Mesodermal cell (in vitro differentiated cells): ENCODE measurements around the gene COX7A1.
"Not testable (repeated sequence)": the region's sequence is repeated elsewhere in the genome, so short reads cannot be mapped to it uniquely, and the experiment has no call there.

Experiments used
- H3K27ac ChIP-seq: 2 replicates; pipeline ENCODE4 v1.7.0; 2013; ENCODE audit warnings: mild to moderate bottlenecking, low read depth, low read length, moderate library complexity; ENCODE audit not compliant: severe bottlenecking
- H3K36me3 ChIP-seq: 2 replicates; pipeline ENCODE4 v1.7.1; 2013; ENCODE audit warnings: mild to moderate bottlenecking, low read length, moderate library complexity; ENCODE audit not compliant: control insufficient read depth, insufficient read depth
- H3K4me1 ChIP-seq: one replicate; pipeline ENCODE4 v1.7.1; 2013; ENCODE audit warnings: mild to moderate bottlenecking, low read length; ENCODE audit not compliant: insufficient read depth, control insufficient read depth, poor library complexity, severe bottlenecking
- H3K4me3 ChIP-seq: 2 replicates; pipeline ENCODE4 v1.7.0; 2013; ENCODE audit warnings: low read length, control low read depth, mild to moderate bottlenecking; ENCODE audit not compliant: insufficient read depth, poor library complexity, severe bottlenecking; ENCODE audit errors: extremely low read depth
- H3K9me3 ChIP-seq: 2 replicates; pipeline ENCODE4 v1.7.1; 2013; ENCODE audit warnings: mild to moderate bottlenecking, low read length, moderate library complexity; ENCODE audit not compliant: control insufficient read depth
- WGBS, 2 experiments: methylation state at CpG; one replicate each; pipeline ENCODE4 v1.1.5; 2013; ENCODE audit warnings: missing lambda C conversion rate in 2 of 2; ENCODE audit not compliant: insufficient coverage in 2 of 2; 5-methylcytosine and 5-hydroxymethylcytosine counted together

The COX7A1 gene

DNA sequence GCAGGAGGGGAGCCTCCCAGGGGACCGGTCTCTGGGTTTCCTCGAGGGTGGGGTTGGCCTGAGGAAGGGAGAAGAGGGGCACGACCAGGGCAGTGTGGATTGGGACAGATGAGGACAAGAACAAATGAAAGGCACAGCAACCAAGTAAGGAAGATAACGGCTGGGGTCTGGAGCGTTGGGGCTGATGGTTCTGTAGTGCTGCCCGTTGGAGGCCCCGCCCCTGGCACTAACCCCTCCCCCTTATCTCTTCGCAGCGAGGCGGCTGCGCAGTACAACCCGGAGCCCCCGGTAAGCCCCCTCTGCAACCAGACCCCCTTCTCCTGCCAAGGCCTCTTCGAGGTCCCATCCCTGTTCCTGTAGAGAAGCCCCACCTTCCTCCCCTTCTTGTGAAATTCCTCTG lies 10.2 kb downstream of the COX7A1 start:
- Histone ChIP-seq H3K4me3 (no peak overlapping the region), H3K4me1 (peaks cover 10% of the 10 kb centered on the region), H3K27ac (no peak overlapping the region), H3K9me3 (no peaks in the 10 kb centered on the region), H3K36me3 (peaks cover 54% of the 10 kb centered on the region)
- WGBS, 2 experiments, result 93 to 98% methylated on average over 10 to 13 of the region's 14 CpGs

- H3K27ac ChIP-seq, result no peak overlapping the region
- WGBS, 2 experiments, result 30 to 31% methylated on average over 24 of the region's 42 CpGs
- H3K4me1 ChIP-seq, result peaks cover 17% of the 10 kb centered on the region
- H3K4me3 ChIP-seq, result peak overlapping the region; percentile 100
- peaks cover 46% of the 10 kb centered on the region for H3K36me3 ChIP-seq
- H3K9me3 ChIP-seq, result no peaks in the 10 kb centered on the region
Measured at GRCh38 chr19:36141039-36141927, 11.0 kb downstream of the COX7A1 start.

- H3K4me1 ChIP-seq, result peaks cover 17% of the 10 kb centered on the region
- H3K4me3 ChIP-seq, result peak overlapping the region; percentile 100
- H3K27ac ChIP-seq, result peak overlapping the region; percentile 88
- H3K9me3 ChIP-seq, result no peaks in the 10 kb centered on the region
- H3K36me3 ChIP-seq, result peaks cover 38% of the 10 kb centered on the region
- 0% methylated on average over 20 to 26 of the region's 31 CpGs for WGBS, 2 experiments
Measured at GRCh38 chr19:36140304-36141038, 11.8 kb downstream of the COX7A1 start.

DNA sequence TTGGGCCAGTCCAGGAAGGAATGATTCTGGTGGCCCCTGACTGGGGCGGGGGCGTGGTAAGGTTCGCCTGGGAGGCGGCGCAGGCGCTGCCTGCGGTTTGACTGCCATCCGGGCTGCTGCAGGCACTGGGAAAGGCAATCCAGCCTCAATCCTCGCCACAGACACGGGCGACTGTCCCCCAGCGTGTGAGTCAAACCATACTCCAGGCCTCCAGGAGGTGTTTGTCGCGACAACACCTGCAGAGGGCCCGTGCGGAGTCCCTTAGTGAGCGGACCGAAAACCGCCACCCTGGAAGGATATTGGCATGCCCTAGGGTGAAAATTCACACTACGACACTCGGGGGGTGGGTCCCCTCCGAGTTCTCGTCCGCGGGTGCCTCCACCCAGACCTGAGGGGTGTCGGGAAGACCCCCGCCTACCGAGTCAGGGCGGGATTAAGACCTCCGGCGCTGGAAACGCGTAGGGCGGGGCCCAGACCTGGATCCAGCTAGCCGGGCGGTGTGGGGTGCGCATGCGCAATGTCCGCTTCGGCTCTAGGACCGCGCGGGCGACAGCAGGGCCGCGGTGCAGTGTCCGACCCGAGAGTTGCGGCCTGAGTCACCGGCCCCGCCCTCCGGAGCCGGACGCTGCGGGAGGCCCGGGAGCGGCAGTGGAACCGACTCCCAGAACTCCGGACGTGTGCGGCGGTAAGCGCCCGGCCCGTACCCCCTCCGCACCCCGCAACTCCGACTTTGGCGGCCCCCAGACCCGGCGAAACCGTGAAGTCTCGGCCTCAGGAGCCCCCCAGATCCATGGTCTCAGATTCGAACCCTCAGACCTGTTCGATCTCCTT lies 12.6 kb downstream of the COX7A1 start, which contains the start of gene CAPNS1:
Gene CAPNS1 (plus strand): TSS at position 594 of the 831 bp plus-strand sequence. CDS start 946 bp downstream, outside the sequence.
- Histone ChIP-seq H3K4me1 (peaks cover 17% of the 10 kb centered on the region), H3K4me3 (peak within 1 kb of the TSS; percentile 100), H3K36me3 (peaks cover 30% of the 10 kb centered on the region), H3K27ac (peak within 1 kb of the TSS; percentile 88), H3K9me3 (no peaks in the 10 kb centered on the region)
- 1% methylated on average over 72 of the region's 75 CpGs for WGBS, 2 experiments

- H3K9me3 ChIP-seq, result no peaks in the 10 kb centered on the region
- H3K27ac ChIP-seq, result peak overlapping the region; percentile 87
- H3K36me3 ChIP-seq, result peaks cover 24% of the 10 kb centered on the region
- WGBS, 2 experiments, result no CpG with 5 or more reads among the region's 7 CpGs
- H3K4me3 ChIP-seq, result peak overlapping the region; percentile 100
- peaks cover 17% of the 10 kb centered on the region for H3K4me1 ChIP-seq
Measured at GRCh38 chr19:36139120-36139472, 13.2 kb downstream of the COX7A1 start.

GRCh38 chr19:36136964-36137686 lies 15.1 kb downstream of the COX7A1 start:
- Histone ChIP-seq H3K27ac (no peak overlapping the region), H3K4me1 (peaks cover 17% of the 10 kb centered on the region), H3K9me3 (no peaks in the 10 kb centered on the region), H3K36me3 (peaks cover 9% of the 10 kb centered on the region), H3K4me3 (no peak overlapping the region)
- 64 to 89% methylated on average over 4 to 10 of the region's 12 CpGs for WGBS, 2 experiments

GRCh38 chr19:36134867-36135266 lies 17.4 kb downstream of the COX7A1 start:
- not testable (repeated sequence) for H3K36me3 ChIP-seq, H3K9me3 ChIP-seq, H3K4me3 ChIP-seq, H3K27ac ChIP-seq
- H3K4me1 ChIP-seq, result peaks cover 10% of the 10 kb centered on the region
- WGBS, 2 experiments, result 90 to 100% methylated on average over 2 to 4 of the region's 4 CpGs

GRCh38 chr19:36131221-36131620 lies 21.0 kb downstream of the COX7A1 start:
- H3K9me3 ChIP-seq, H3K27ac ChIP-seq, H3K4me3 ChIP-seq, H3K4me1 ChIP-seq, H3K36me3 ChIP-seq: not testable (repeated sequence)
- 90 to 92% methylated on average over 5 to 6 of the region's 6 CpGs for WGBS, 2 experiments

DNA sequence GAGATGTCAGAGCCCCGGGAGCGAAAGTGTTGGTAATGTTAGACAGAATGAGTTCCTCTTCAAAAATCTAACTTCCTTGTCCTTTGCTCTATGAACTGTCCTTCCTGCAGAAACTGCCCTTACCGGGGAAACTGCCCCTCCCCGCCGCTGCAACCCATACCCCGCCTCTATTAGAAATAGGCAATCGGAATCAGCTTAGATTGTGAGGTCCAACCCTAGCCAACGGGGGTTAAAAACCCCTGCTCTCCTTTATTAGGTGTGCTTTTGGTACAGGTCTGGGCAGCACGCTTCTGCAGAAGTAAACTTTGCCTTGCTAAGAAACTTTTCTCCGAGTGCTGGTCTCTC lies 23.9 kb downstream of the COX7A1 start:
- Histone ChIP-seq H3K36me3 (peaks cover 25% of the 10 kb centered on the region), H3K9me3 (no peaks in the 10 kb centered on the region), H3K4me1 (no peaks in the 10 kb centered on the region), H3K4me3 (peak overlapping the region; percentile 50), H3K27ac (peak overlapping the region; percentile 93)
- WGBS, 2 experiments, result 20 to 34% methylated on average over 6 to 7 of the region's 10 CpGs

DNA sequence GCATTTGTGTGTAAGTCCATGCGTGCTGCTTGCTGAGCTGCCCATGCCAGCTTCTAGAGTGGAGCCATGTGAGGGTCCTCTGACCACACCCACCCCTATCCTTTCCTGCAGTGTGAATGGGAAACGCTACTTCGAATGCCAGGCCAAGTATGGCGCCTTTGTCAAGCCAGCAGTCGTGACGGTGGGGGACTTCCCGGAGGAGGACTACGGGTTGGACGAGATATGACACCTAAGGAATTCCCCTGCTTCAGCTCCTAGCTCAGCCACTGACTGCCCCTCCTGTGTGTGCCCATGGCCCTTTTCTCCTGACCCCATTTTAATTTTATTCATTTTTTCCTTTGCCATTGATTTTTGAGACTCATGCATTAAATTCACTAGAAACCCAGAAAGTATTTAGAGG lies 26.7 kb downstream of the COX7A1 start:
- peaks cover 49% of the 10 kb centered on the region for H3K36me3 ChIP-seq
- H3K27ac ChIP-seq, result no peak overlapping the region
- 92 to 98% methylated on average over 7 to 9 of the region's 9 CpGs for WGBS, 2 experiments
- no peak overlapping the region for H3K4me3 ChIP-seq
- no peaks in the 10 kb centered on the region for H3K9me3 ChIP-seq
- H3K4me1 ChIP-seq, result no peaks in the 10 kb centered on the region
